Stimulated activated CD4-positive, alpha-beta T cell treated with anti-CD3 and anti-CD28 coated beads, Interleukin-2, amount 100 ng/mL, for 24 hours (primary cell): ENCODE data around the gene MBD2.
"Not testable (repeated sequence)": the region's sequence is repeated elsewhere in the genome, so short reads cannot be mapped to it uniquely, and the experiment has no call there.

Experiments used
- DNase-seq, 2 donors: peaks; one replicate each; pipeline ENCODE4 v3.0.0-alpha.2; 2020

MBD2 gene

DNA sequence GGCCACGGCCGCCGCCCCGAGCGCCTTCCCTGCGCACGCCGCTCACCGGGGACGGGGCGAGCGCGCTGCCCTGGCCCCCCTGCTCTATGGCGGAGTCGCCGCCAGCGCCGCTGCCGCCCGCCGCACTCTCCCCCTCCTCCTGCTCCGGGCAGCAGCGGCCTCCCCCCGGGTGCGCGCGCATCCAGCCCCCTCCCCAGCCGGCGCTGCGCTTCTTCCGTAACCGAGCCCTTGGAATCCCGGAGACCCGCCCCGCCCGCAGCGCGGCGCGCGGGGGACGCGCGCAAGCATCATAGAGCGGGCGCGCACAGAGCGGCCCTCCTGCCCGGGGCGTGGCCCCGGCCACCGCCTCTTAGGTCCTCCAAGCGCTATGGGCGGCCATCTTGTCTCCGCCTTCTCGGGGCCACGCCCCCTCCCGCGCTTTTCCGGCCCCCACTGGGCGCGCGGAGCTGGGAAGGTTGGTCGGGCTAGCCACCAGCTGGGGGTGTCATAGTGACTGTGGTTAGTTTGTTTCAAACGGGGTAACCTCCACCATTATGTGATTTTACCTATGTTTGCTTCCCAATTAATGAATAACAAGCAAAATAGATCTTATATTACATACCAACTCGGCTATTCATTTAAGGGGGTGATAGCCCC is at the start of gene MBD2:
TSS of gene MBD2 (minus strand) at position 291 of the 636 bp plus-strand sequence. CDS start at position 181, 110 bp downstream.
- DNase-seq: peak; percentile 95

DNA sequence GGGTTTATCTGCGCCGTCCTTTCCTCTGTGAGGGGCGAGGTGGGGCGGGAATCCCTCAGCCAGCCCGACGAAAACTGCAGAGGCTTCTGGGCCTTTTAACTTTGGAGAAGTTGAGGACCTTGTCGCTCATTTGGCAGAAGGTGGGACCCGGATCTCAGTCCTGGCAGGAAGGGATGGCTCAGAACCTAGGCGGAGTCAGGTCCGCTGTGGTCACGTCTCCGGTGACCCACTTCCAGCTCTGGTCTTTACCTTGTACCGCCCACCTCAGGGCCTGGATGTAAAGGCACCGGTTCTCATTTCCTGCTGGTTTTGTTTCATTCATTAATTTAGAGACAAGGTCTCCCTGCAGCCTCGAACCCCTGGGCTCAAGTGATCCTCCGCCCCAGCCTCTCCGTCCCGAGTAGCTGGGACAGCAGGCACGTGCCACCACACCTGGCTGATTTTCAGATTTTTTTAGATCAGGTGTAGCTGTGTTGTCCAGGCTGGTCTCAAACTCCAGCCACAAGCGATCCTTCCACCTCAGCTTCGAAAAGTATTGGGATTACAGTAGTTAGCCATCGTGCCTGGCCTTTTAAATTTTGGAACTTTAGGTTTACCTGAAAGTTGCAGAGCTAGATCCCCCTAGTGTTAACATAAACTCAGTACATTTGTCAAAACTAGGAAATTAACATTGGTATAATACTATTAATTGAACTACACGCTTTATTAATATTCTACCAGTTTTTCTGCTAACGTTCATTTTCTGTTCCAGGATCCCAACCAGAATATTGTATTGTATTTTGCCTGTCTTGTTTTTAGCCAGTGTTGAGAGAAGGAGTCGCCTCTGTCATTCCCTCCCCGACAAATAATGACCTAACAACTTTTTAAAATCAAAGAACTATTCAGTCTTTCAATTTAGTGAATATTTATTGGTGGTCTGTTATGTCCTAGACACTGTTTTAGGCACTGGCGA is 45.7 kb upstream of the MBD2 start:
- DNase-seq: peak; percentile 58 to 65

GRCh38 chr18:54268751-54269150 is 44.3 kb upstream of the MBD2 start:
- DNase-seq: no peak

- no peak for DNase-seq
Observed at GRCh38 chr18:54267701-54268100, 43.2 kb upstream of the MBD2 start.

- DNase-seq: no peak
Observed at GRCh38 chr18:54263904-54264336, 39.5 kb upstream of the MBD2 start.

- peak; percentile 62 to 74 for DNase-seq
Observed at GRCh38 chr18:54261894-54262293, 37.4 kb upstream of the MBD2 start.

- DNase-seq: no peak
Observed at GRCh38 chr18:54260396-54261072, 36.1 kb upstream of the MBD2 start.

GRCh38 chr18:54257818-54258217 is 33.3 kb upstream of the MBD2 start:
- not testable (repeated sequence) for DNase-seq

DNA sequence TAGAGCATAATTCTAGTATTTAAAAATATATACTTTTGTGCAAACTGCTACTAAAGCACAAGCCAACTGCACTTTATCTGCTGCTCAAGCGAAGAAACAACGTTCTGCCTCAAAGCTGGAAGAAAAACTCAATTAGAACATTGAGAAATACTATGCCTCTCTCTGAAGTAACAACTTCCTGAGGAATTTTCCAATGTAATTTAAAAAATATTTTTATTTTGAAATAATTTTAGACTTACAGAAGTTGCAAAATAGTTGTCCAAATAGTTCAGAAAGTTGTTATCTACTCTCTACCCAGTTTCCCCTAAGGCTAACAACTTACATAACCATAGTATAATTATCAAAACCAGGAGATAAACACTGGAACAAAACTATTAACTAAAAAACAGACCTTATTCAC is 32.5 kb upstream of the MBD2 start:
- no peak for DNase-seq

GRCh38 chr18:54255141-54255540 is 30.7 kb upstream of the MBD2 start:
- no peak for DNase-seq

GRCh38 chr18:54254265-54254758 is 29.8 kb upstream of the MBD2 start:
- no peak for DNase-seq

- no peak for DNase-seq
Observed at GRCh38 chr18:54251606-54252390, 27.3 kb upstream of the MBD2 start.

- no peak for DNase-seq
Observed at GRCh38 chr18:54250846-54251261, 26.4 kb upstream of the MBD2 start.

DNA sequence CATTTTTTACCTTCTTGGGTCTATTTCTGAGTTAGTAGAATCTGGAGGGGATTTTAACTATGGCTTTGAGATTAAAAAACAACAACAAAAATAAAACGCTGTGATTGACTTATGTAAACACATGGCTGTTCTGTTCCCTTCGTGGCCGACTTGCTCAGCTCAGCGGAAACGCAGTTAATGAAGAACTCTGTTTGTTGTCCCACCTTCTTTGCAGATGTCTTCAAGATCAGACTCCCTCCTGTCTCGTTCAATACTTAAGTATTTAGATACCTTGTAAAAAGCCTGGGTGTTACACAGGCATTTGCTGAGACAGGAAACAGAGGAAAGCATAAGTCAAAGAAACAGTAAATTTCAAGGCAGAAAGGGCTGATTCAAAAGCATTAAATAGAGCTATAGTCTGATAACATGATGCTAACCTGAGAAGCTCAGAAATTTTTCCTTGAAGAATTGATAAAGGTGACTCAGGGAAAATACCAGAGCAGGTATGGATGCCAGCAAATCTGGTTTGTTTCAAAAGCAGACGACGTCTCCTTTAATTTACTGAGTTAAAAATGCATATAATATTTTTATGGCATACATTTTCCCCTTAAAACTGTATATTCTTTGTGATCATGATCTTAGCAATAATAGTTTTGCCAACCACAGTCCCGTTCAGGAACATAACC is 23.2 kb upstream of the MBD2 start:
- no peak for DNase-seq

DNA sequence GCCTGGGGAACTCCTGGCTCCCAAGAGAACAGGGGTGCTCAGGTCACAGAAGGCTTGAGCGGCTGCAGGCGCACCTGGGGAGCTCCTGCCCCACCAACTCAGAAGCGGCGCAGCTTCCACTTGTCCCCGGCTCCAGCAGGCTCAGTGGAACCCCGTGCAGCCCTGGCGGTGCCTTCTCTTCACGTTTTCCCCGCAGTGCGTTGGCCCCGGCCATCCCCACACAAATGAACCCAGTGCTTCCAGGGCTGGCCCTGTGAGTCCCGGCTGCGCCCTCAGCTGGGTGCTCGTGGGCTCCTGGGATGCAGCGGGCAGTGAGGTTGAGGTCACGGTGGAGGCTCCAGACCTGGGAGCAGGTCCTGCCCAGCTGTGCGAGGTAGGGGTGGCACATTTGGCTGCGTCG is 17.9 kb upstream of the MBD2 start:
- no peak for DNase-seq

GRCh38 chr18:54241483-54241882 is 17.0 kb upstream of the MBD2 start:
- no peak for DNase-seq

- DNase-seq: no peak
Observed at GRCh38 chr18:54240629-54241107, 16.2 kb upstream of the MBD2 start.

- DNase-seq: no peak
Observed at GRCh38 chr18:54239601-54240000, 15.1 kb upstream of the MBD2 start.

DNA sequence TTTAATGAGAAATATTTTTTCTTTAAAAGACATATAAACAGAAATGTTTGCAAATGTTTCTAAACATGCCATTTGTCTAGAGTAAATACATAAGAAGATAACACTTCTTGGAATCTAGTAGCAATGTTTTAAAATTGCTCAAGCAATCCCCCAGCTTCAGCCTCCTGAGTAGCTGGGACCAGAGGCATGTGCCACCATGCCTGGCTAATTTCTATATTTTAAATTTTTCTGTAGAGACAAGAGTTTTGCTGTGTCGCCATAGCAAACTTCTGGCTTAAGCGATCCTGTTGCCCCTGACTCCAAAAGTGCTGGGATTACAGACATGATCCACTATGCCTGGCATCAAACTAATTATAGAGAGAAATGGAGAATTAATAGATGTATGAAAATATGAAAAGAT is 14.6 kb upstream of the MBD2 start:
- no peak for DNase-seq

DNA sequence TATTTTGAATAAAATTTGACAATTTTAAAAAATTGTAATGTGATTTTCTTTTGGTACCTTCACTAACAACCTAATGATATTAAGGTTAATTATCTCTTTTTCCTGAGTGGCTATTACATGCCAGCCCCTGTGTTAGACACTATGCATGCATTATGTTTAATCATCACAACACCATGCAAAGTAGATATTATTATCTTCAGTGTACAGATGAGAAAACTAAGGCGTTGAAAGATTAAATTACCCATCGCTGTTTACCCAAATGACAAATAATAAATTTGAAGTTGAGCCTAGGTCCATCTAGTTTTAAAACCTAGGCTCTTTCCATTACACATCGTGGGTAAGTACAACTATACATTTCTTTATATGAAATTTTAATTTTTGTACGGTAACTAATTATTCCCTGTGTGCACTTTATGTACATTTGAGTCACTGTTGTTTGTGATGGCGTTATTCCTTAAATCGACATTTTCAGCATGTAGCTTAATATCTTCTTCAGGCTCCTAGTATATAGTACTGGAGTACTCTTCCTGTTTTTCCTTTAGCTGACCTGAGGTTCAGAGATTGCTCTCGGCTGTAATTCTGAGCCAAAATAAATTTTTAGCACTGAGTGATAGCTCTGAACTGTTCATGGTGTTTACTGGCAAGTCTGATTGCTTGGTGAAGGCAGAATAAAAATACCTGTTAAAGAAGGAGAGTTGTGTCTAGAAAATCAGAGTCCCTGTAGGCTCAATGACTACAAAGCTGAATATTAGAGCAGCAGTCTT is 13.9 kb upstream of the MBD2 start:
- no peak for DNase-seq

GRCh38 chr18:54235871-54236270 is 11.4 kb upstream of the MBD2 start:
- DNase-seq: no peak
